Stimulated activated CD4-positive, alpha-beta T cell treated with anti-CD3 and anti-CD28 coated beads, TNF-alpha, amount 100 ng/mL, for 24 hours (primary cell): ENCODE results near the gene MYOD1.

ENCODE experiments used
- DNase-seq, 3 experiments: peaks; one replicate each; pipeline ENCODE4 v3.0.0-alpha.2; 2020; ENCODE audit warnings: low read depth in 3 of 3

Gene MYOD1

GRCh38 chr11:17719028-17719937 lies at the start of gene MYOD1:
MYOD1 (plus strand) TSS chr11:17719571; CDS start chr11:17719783, 212 bp downstream.
- DNase-seq = no peak

GRCh38 chr11:17672469-17672868 lies 46.9 kb upstream of the MYOD1 start:
- no peak for DNase-seq

- DNase-seq = no peak
These were observed 45.4 kb upstream of the MYOD1 start for GRCh38 chr11:17673951-17674350.

GRCh38 chr11:17682848-17683247 lies 36.5 kb upstream of the MYOD1 start:
- DNase-seq = no peak

- no peak for DNase-seq
These were observed 35.8 kb upstream of the MYOD1 start for GRCh38 chr11:17683377-17684161.

GRCh38 chr11:17684550-17684949 lies 34.8 kb upstream of the MYOD1 start:
- DNase-seq = no peak

- DNase-seq = no peak
These were observed 33.0 kb upstream of the MYOD1 start for GRCh38 chr11:17686231-17686980.

- no peak for DNase-seq
These were observed 31.3 kb upstream of the MYOD1 start for GRCh38 chr11:17687946-17688670.

- no peak for DNase-seq
These were observed 27.8 kb upstream of the MYOD1 start for GRCh38 chr11:17691550-17691949.

- DNase-seq = no peak
These were observed 27.4 kb upstream of the MYOD1 start for GRCh38 chr11:17691976-17692375.

- DNase-seq = no peak
These were observed 26.4 kb upstream of the MYOD1 start for GRCh38 chr11:17692931-17693330.

- DNase-seq = no peak
These were observed 25.8 kb upstream of the MYOD1 start for GRCh38 chr11:17693531-17693930.

- no peak for DNase-seq
These were observed 24.8 kb upstream of the MYOD1 start for GRCh38 chr11:17694494-17695110.

GRCh38 chr11:17695454-17696441 lies 23.6 kb upstream of the MYOD1 start:
- DNase-seq = no peak

GRCh38 chr11:17696741-17697140 lies 22.6 kb upstream of the MYOD1 start:
- no peak for DNase-seq

GRCh38 chr11:17697175-17697949 lies 22.0 kb upstream of the MYOD1 start:
- no peak for DNase-seq

GRCh38 chr11:17699147-17700114 lies 19.9 kb upstream of the MYOD1 start:
- DNase-seq = no peak

GRCh38 chr11:17700991-17701390 lies 18.4 kb upstream of the MYOD1 start:
- no peak for DNase-seq
